ENCODE measurements around the gene SLC39A2. TPM values are rescaled to one million over a fixed set of nuclear protein-coding genes. Genes with fewer than 3 reads are reported as not detected.

The SLC39A2 gene
- total RNA-seq, 2 donors from 2014 or later, result 0.35 to 0.46 TPM

- Histone ChIP-seq H3K27me3 (ENCODE audit: control insufficient read depth, insufficient read depth, low read length, poor library complexity, severe bottlenecking) (no peaks in the 10 kb centered on the region), H3K9ac (ENCODE audit: extremely low read depth, low read length, poor library complexity, severe bottlenecking) (no peak overlapping the region), H3K9me3 (ENCODE audit: control insufficient read depth, low read length) (no peaks in the 10 kb centered on the region), H3K27ac (ENCODE audit: low read depth, low read length) (no peak overlapping the region), H3K4me1 (ENCODE audit: control insufficient read depth, insufficient read depth, low read length) (peaks cover 4% of the 10 kb centered on the region), H3K36me3 (ENCODE audit: control insufficient read depth, insufficient read depth, low read length) (peaks cover 43% of the 10 kb centered on the region), H3K4me3 (ENCODE audit: low read length) (no peak overlapping the region)
- Mint-ChIP-seq H3K27me3 (ENCODE audit: insufficient read depth) (no peaks in the 10 kb centered on the region), H3K36me3 (ENCODE audit: low read depth) (peaks cover 31% of the 10 kb centered on the region), H3K4me3 (no peak overlapping the region), H3K9me3 (no peaks in the 10 kb centered on the region), H3K4me1 (peaks cover 26% of the 10 kb centered on the region), H3K27ac (peak overlapping the region; percentile 27)
- TF ChIP-seq, protein P1, sequence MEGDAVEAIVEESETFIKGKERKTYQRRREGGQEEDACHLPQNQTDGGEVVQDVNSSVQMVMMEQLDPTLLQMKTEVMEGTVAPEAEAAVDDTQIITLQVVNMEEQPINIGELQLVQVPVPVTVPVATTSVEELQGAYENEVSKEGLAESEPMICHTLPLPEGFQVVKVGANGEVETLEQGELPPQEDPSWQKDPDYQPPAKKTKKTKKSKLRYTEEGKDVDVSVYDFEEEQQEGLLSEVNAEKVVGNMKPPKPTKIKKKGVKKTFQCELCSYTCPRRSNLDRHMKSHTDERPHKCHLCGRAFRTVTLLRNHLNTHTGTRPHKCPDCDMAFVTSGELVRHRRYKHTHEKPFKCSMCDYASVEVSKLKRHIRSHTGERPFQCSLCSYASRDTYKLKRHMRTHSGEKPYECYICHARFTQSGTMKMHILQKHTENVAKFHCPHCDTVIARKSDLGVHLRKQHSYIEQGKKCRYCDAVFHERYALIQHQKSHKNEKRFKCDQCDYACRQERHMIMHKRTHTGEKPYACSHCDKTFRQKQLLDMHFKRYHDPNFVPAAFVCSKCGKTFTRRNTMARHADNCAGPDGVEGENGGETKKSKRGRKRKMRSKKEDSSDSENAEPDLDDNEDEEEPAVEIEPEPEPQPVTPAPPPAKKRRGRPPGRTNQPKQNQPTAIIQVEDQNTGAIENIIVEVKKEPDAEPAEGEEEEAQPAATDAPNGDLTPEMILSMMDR (conservative IDR thresholded peaks at IDR 0.05), result no peak
- DNase-seq, result peak; percentile 46
- WGBS, 2 experiments (ENCODE audit: insufficient coverage in 1 of 2, insufficient read length in 1 of 2), result 85 to 86% methylated on average over 3 of the region's 3 CpGs
Observed at GRCh38 chr14:20998139-20998538, 954 bp upstream of the SLC39A2 start.

- Histone ChIP-seq H3K9me3 (ENCODE audit: control insufficient read depth, low read length) (no peaks in the 10 kb centered on the region), H3K4me1 (ENCODE audit: control insufficient read depth, insufficient read depth, low read length) (peaks cover 4% of the 10 kb centered on the region)
Observed at GRCh38 chr14:20999591-20999990, 498 bp downstream of the SLC39A2 start.

DNA sequence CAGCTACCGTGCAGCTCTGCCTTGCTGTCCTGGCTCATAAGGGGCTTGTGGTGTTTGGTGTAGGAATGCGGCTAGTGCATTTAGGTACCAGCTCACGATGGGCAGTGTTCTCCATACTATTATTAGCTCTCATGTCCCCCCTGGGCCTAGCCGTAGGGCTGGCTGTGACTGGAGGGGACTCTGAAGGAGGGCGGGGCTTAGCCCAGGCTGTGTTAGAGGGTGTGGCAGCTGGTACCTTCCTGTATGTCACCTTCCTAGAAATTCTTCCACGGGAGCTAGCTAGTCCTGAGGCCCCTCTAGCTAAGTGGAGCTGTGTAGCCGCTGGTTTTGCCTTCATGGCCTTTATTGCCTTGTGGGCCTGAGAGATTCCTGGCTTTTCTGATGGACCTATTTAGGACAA, 2.1 kb downstream of the SLC39A2 start:
- no peaks in the 10 kb centered on the region for H3K27me3 ChIP-seq (ENCODE audit: control insufficient read depth, insufficient read depth, low read length, poor library complexity, severe bottlenecking)
- 87 to 90% methylated on average over 4 to 5 of the region's 7 CpGs for WGBS, 2 experiments (ENCODE audit: insufficient coverage in 1 of 2, insufficient read length in 1 of 2)
- H3K27ac ChIP-seq (ENCODE audit: low read depth, low read length), result no peak overlapping the region
- no peak overlapping the region for H3K9ac ChIP-seq (ENCODE audit: extremely low read depth, low read length, poor library complexity, severe bottlenecking)
- H3K9me3 ChIP-seq (ENCODE audit: control insufficient read depth, low read length), result no peaks in the 10 kb centered on the region
- TF ChIP-seq, protein P1 (conservative IDR thresholded peaks at IDR 0.05), result no peak
- peaks cover 4% of the 10 kb centered on the region for H3K4me1 ChIP-seq (ENCODE audit: control insufficient read depth, insufficient read depth, low read length)
- Mint-ChIP-seq H3K4me1 (peaks cover 36% of the 10 kb centered on the region), H3K27ac (no peak overlapping the region), H3K4me3 (no peak overlapping the region), H3K27me3 (ENCODE audit: insufficient read depth) (no peaks in the 10 kb centered on the region), H3K9me3 (no peaks in the 10 kb centered on the region), H3K36me3 (ENCODE audit: low read depth) (peaks cover 6% of the 10 kb centered on the region)
- H3K4me3 ChIP-seq (ENCODE audit: low read length), result no peak overlapping the region
- H3K36me3 ChIP-seq (ENCODE audit: control insufficient read depth, insufficient read depth, low read length), result peaks cover 14% of the 10 kb centered on the region
- peak; percentile 51 for DNase-seq

More at GRCh38 chr14:20999591-20999990, 498 bp downstream of the SLC39A2 start:
- TF ChIP-seq, protein P1 (conservative IDR thresholded peaks at IDR 0.05), result no peak
- H3K27me3 Mint-ChIP-seq (ENCODE audit: insufficient read depth), result no peaks in the 10 kb centered on the region
- Histone ChIP-seq H3K27ac (ENCODE audit: low read depth, low read length) (no peak overlapping the region), H3K36me3 (ENCODE audit: control insufficient read depth, insufficient read depth, low read length) (peaks cover 31% of the 10 kb centered on the region), H3K27me3 (ENCODE audit: control insufficient read depth, insufficient read depth, low read length, poor library complexity, severe bottlenecking) (no peaks in the 10 kb centered on the region), H3K9ac (ENCODE audit: extremely low read depth, low read length, poor library complexity, severe bottlenecking) (no peak overlapping the region), H3K4me3 (ENCODE audit: low read length) (no peak overlapping the region)
- H3K9me3 Mint-ChIP-seq, result no peaks in the 10 kb centered on the region
- no peak overlapping the region for H3K27ac Mint-ChIP-seq
- peak; percentile 20 for DNase-seq
- peaks cover 21% of the 10 kb centered on the region for H3K36me3 Mint-ChIP-seq (ENCODE audit: low read depth)
- WGBS, 2 experiments (ENCODE audit: insufficient coverage in 1 of 2, insufficient read length in 1 of 2), result 89 to 92% methylated on average over 4 of the region's 4 CpGs
- no peak overlapping the region for H3K4me3 Mint-ChIP-seq
- peaks cover 36% of the 10 kb centered on the region for H3K4me1 Mint-ChIP-seq
